NOMO-1 treated with dmso at 0.1 percent for 144 hours (cell line): ENCODE data around the gene UGT1A4.

Source experiments
- DNase-seq: peaks from one replicate; lab custom pipeline; 2025; ENCODE audit not compliant: unreplicated experiment; lab: John Stamatoyannopoulos, UW

UGT1A4 gene

DNA sequence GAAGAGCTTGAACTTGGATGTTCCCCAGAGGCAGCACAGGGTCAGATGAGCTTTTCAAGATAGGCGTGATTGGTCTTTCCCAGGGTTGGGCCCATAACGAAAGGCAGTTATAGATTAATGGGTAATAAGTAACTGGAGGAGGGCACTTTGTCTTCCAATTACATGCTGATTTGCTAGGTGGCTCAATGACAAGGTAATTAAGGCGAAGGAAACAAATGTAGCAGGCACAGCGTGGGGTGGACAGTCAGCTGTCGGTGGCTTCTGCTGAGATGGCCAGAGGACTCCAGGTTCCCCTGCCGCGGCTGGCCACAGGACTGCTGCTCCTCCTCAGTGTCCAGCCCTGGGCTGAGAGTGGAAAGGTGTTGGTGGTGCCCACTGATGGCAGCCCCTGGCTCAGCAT is at the start of gene UGT1A4:
Gene UGT1A4 (plus strand): TSS at position 185 of the 400 bp plus-strand sequence. CDS start 85 bp downstream, at position 270.
- no peak for DNase-seq

DNA sequence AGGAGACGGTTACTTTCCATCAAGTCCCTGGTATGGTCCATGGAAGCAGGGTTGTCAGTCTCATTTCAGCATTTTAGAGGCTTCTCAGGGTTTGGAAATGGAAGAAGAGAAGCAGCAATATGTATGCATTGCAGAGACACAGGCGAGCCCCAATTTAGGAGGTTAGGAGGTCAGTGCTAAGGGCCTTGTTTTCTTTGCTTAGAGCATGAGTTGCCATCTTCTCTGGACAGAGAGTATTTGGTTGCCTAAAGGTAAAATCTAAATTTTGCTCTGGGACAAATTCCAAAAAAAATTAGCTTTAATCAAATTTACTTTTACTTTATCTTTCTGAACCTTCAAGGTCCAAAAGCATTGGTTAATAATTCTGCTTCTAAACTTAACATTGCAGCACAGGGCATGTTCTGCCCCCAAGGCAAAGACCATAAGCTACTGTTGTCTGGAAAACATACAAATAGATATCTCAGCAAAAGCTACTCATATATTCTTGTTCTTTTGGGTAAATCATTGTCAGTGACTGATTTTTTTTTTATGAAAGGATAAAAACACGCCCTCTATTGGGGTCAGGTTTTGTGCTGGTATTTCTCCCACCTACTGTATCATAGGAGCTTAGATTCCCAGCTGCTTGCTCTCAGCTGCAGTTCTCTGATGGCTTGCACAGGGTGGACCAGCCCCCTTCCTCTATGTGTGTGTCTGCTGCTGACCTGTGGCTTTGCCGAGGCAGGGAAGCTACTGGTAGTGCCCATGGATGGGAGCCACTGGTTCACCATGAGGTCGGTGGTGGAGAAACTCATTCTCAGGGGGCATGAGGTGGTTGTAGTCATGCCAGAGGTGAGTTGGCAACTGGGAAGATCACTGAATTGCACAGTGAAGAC is 47.0 kb upstream of the UGT1A4 start, which contains the start of gene UGT1A9:
Gene UGT1A9 (plus strand): TSS at position 609 of the 872 bp plus-strand sequence. CDS start 37 bp downstream, at position 646.
- DNase-seq = no peak

DNA sequence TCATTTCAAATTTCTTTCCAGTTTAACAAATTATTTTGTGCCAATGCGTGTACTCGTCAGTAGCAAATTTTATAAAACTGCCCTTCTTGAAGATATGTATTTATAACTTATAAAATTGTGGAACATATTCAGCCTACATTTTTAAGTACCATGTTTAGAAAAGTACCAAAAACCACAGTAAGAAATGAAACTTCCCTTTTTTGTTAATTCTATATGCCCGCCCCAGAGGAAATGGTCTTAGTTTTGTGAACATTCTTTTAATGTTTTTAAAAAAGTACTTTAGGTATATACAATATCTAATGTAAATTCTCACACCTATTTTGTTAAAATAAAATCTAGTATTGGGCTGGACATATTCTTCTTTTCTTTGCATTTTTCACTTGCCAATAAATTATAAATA is 45.6 kb upstream of the UGT1A4 start:
- no peak for DNase-seq

DNA sequence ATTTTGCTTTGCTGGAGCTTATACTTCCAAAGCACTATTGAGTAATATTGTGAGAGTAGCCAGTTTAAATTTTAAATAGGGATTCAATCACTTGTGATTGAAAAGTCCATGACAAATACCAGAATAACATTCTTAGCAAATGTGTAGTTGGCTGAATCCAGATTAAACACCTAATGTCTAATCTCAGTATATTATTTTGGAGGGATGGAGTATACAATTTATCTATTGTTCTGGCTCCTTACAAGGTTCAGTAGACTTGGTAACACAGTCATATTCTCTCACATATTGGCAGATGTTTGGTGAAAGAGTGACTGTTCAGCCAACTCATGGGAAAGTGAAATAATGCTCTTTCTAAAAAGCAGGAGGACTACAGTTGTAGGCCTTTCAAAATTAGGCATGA is 44.6 kb upstream of the UGT1A4 start:
- no peak for DNase-seq

DNA sequence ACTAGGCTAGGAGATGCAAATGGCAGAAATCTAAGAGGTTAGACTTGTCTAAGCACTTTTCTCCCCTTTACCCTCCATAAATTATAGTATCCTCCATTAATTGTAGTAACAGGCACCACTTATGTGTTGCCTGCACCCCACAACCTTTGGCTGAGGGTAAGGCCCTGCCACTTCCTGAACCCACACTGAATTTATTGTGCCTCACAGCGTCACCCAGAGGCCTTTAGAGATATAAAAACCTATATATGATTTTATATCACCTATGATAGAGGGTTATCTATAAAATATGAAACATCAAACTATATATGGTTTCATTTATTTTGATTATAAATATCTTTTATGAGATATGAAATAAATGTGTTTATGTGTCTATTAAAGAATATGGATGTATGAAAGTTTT is 44.2 kb upstream of the UGT1A4 start:
- DNase-seq = no peak

DNA sequence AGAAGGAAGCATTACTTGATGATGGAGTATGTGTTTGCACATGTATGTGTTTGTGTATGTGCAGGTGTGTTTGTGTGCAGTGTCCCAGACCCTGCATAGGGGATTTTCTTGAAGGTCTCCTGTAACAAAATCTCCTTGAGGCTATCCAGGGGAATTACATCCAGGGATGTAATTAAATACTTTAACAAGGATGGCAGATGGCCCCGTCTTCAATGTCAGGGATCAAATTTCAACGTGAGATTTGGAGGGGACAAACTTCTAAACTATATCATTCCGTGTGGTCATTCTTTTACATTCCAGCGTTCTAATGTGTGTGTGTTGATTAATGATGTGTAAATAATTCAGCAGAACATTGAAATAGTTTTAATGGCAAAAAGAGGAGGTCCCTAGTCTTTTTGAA is 43.5 kb upstream of the UGT1A4 start:
- no peak for DNase-seq

DNA sequence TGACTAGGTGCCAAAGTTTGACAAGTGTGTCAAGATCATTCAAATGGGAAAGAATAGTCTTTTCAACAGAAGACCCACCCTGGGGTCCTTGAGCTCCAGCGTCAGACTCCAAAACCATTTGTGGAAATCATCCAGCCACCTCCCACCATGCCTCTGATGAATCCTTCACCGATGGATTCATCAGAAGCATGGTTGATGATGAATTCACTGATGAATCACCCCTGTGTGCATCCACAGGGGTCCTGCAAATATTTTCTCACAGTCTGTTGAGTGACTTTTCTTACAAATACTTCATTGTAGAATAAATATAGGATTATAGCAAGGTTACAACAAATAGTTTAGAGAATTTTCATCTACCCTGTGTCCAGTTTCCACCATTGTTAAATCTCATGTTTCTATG is 42.5 kb upstream of the UGT1A4 start:
- no peak for DNase-seq

DNA sequence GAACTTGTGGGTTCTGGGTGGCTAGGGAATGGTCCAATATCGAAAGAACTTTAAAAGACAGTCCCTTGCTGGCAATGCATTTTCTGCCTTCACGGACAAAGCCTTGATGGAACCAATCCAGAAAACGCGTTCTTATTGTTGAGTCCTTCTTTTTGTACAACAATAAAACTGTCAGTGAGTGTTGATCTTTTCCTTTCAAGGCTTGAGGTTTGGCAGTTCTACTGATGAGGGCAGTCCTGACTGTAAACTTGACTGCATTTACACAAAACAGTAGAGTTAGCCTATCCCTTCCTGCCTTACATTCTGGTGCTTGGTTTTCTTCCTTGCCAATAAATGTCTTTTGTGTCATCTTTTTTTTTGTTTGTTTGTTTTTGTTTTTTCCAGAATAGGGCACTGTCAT is 39.3 kb upstream of the UGT1A4 start:
- DNase-seq = no peak

DNA sequence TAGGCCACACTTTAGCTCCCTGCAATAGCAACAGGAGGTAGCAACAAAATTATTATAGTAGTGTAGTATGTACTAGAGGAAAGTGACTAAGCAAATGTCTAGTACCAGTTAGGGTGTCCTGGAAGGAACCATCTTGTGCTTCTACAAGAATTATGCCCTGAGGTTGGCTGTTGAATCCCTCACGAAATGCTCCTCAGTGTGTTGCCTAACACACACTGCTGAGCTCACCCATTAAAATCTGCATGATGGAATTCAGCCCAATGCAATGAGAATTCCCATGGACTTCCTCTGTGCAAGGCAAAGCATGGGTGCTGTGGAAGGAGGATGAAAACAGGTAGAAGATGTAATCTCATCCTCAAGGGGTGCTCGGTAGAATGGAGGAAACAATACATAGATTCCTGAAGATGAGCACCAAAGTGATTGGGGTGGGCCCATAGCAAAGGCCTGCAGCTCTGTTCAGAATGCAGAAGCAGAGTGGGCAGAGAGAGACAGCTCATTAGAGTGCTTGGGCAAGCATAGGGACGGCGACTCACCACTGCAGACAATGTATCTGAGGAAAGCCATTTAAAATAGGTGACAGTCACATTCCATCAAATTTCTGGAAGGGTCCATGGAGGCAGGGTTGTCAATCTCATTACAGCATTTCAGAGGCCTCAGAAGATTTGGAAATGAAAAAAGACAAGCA is 38.0 kb upstream of the UGT1A4 start:
- DNase-seq = no peak

DNA sequence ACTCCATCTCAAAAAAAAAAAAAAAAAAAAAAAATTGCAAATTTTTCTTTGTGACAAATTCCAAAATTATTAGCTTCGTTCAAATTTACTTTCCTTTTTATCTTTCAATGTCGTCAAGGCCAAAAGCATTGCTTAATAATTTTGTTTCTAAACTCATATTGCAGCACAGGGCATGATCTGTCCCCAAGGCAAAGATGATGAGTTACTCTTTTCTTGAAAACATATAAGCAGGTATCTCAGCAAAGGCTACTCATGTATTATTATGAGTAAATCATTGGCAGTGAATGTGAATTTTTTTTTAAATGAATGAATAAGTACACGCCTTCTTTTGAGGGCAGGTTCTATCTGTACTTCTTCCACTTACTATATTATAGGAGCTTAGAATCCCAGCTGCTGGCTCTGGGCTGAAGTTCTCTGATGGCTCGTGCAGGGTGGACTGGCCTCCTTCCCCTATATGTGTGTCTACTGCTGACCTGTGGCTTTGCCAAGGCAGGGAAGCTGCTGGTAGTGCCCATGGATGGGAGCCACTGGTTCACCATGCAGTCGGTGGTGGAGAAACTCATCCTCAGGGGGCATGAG is 36.9 kb upstream of the UGT1A4 start, which contains the start of gene UGT1A7:
Gene UGT1A7 (plus strand): TSS at position 381 of the 579 bp plus-strand sequence. CDS start 37 bp downstream, at position 418.
- DNase-seq = no peak

DNA sequence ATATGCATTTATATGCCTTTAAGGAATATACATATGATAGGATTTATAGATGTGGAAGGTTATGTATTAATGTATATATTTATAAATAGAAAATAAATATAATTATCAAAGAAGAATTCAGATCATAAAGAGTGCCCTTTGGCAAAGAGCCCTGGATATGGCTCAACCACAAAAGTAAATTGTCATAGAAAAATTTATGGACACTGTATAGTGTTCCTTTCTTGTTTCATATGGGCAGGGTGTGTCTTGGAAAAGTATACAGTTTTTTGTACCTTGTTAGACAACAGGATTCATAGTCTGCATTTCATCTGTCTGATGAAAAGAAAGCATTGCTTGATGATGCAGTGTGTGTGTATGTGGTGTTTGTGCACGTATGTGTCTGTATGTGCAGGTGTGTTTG is 33.9 kb upstream of the UGT1A4 start:
- DNase-seq = no peak

DNA sequence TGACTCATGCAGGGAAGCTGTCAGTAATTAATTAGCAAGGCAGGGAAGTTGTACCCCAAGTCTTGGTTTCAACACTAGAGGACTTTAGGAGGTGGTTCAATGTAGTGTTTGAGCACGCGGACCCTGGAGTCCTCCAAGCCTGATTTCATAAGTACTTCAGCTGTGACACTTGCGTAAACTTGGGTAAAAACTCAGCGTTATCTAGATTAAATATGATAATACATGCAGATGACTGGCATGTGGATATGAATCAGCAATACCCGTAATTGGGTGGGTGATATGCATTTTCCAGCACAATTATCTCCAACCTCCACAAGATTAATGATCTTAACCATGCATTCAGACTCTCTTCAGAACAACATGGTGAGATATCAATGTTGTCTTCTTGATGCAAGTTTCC is 31.6 kb upstream of the UGT1A4 start:
- DNase-seq = no peak

DNA sequence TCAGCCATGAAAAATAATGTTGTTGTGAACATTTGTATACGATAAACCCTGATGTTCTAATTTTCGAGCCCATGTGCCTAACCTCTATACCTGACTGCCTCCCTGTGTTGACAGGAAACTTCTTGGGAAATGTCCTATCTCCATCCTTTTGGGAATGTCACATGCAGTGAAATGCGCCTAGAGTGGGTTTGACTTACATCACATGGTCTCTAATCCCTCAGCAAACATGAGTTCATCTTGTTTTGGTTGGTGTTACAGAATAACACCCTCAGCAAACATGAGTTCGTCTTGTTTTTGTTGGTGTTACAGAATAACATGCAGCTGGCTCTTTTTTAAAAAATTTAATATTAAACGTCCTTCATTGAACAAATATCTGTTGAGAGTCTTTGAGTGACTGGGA is 30.2 kb upstream of the UGT1A4 start:
- DNase-seq = no peak

DNA sequence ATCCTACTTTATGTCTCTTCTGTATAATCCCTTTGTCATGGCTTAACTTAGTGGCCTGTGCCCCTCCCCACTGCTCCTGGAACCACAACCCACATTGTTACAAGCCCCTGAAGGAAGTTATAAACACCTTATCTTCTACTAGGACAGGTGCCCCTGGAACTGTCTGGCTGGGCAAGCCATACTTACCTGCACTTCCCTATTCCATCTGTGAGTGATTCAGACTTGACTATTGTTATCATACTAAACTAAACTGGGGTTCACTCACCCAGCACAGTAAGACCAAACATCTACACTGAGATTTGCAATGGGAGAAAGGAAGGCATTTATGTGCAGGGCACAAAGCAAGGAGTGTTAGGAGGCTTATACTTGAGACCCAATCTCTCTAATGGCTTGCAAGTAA is 29.5 kb upstream of the UGT1A4 start:
- no peak for DNase-seq

DNA sequence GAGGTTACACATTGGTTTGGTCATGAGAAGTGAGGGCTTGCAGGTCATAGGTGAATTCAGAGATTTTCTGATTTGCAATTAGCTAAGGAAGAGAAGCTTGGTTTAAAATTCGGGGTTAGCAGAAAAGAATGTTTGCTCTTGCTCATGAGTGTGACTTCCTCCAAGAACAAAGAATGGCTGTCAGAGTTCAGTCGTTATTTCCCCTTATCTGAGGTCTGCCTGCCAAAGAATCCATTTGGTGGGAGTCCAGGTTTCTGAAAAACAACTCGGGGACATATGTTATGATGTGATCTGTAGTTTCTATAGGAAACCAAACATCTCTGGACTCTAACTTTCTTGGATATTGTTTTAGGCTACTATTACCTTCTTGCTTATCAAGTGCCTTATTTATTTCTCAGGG is 29.0 kb upstream of the UGT1A4 start:
- DNase-seq = no peak

DNA sequence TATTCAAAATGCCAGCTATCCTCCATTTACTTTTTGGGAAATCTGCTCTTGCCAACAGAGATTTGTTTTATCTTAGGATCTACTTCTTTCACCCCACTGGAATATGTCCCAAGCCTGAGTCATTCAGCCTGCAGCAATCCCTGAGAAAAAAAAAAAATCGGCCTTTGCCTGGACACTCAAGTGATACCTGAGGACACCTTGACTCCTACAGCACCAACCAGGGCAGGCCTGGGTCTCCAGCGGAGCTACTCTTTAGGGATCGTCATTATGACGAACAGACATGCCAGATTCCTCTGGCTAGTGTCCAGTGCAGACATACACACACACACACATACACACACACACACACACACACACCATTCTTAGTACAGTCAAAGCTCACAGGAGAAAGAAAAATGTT is 28.1 kb upstream of the UGT1A4 start:
- DNase-seq = no peak

DNA sequence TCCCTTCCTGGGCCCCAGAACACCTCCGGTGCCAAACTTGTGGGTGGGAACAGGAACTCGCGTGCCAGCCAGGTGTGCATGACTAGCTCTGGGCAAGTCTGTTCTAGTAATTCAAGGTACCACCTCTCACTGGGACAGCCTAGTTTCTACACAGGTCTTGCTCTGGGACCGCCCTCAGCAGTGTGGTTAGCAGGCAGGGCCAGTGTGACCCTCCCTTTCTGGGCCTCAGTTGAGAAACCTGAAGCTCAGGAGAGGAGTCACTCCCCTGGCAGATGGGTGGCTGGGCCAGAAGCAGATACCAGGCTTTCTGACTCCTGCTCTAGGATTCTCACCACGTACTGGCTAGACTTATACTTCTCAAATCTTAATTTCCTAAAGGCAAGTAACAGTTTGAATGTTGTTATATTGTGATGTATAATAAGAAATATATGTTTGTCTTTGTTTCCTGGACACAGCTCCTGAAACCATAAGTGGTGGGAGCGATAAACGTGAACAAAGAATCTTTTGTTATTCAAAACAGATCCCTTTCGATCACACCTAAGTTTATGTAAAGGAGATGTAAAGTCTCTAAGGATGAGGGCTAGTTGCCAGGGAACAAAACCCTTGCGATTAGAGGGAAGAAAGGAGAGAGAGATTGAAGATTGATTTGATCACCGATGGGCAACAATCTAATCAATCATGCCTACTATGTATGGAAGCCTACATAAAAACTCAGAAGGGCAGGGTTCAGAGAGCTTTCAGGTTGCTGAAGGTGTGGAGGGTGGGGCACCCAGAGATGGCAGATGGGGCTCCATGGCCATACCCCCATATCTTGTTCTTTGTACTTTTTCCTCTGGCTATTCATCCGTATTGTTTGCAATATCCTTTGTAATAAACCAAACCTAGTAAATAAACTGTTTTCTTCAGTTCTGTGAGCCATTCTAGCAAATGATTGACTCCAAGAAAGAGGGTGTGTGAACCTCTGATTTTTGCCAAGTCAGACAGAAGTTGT is 26.8 kb upstream of the UGT1A4 start:
- no peak for DNase-seq

DNA sequence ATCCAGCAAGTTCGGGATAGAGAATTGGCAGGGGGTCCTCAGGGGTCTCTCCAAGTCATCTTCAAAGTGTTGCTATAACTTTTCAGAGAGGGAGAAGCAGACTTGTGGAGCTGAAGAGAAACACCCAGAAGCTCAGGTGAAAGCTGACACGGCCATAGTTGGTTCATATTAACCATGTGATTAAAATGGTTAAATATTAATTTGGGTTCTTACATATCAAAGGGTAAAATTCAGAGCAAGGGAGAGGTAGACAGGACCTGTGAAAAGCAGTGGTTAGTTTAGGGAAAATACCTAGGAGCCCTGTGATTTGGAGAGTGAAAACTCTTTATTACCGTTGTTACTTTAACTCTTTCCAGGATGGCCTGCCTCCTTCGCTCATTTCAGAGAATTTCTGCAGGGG is 25.9 kb upstream of the UGT1A4 start, which contains the start of gene UGT1A6:
Gene UGT1A6 (plus strand): TSS at position 243 of the 400 bp plus-strand sequence. CDS start 115 bp downstream, at position 358.
- DNase-seq = no peak

DNA sequence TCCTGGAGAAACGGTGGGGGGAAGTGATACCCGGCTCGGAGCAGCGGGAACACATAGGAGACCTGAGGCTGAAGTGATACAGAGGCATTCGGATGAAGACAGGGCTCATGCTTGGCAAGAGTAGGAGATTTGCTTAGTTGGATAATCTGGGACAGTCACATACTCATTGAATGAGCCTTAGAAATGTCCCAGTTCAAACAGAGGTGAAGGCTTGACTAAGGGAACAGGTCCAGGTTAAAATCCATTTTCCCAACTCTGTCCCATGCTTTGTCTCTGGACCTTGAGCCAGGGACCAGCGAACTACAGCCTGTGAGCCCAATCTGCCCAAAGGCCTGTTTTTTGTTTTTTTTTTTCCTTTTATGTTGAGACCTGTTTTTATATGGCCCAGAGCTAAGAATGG is 24.6 kb upstream of the UGT1A4 start:
- DNase-seq = no peak

DNA sequence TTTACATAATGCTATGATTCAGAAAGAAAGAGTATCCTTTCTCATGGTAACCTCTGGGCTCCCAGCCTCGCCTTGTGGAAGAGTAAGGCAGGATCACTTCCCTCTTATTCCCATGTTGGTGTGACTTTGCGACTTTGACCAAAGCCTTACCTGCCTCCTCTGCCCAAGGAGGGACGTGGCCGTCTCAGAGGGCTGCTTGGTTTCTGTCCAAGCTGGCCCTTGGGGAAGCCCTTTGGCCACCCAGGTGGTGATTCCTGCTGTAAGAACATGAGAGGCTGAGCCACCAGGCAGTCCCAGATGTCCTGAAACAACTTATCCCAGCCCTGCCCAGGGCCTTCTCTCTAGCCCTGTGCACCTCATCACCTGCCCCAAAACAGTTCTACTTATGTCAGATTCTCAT is 19.8 kb upstream of the UGT1A4 start:
- DNase-seq = no peak
